ENCODE data around the gene SIPA1.

Gene SIPA1

DNA sequence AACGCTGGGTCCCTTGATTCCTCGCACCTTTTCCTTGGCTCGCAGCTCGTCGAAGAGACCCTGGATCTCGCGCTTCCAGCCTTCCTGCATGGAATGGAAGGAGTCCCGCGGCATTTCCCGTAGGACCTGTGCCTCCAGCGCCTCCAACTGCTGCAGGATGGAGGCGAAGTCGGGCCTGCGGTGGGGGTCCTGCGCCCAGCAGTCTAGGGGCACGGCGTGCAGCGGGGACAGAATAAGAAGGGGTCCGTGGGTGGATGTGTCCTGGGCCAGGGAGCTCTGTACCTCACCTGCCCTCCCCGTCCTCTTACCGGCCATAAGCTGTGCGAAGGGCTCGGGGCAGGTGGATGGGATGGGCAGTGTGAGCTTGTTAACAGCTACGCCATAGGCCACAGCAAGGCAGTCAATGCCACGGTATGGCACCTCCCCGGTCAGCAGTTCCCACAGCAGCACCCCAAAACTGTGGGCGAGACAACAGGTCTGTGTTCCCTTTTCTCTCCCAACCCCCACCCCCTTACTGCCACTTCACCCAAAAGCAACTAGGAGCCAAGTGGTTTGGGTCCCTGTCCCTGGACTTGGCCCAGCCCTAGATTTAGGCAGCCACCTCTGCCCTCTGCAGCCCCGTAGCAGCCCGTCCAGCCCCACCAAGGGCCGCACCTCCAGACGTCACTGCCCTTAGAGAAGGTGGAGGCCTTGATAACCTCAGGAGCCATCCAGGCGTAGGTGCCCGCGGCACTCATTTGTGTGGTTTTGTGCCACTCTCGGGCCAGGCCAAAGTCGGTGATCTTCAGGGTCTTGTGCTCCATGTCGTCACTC lies 30.1 kb upstream of the SIPA1 start:
- no peak for DNase-seq (ENCODE audit: low spot score)

DNA sequence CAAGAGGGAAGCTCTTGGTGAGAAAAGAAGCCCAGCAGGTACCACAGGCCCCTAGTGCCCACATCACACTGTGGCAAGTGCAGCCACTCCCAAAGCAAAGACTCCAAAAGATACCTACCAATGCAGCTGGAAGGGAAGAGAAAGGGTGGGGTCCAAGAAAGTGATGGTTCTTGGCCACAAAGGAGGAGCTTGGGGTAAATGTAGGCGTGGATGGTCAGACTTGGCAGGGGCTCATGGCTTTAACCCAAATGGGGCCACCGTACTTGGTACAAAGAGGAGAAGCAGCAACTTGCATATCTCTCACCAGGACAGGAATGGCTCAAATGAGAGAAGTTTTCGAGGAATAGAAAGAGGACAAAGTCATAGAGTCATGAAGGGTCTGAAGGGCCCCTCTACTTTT lies 28.7 kb upstream of the SIPA1 start:
- no peak for DNase-seq (ENCODE audit: low spot score)

DNA sequence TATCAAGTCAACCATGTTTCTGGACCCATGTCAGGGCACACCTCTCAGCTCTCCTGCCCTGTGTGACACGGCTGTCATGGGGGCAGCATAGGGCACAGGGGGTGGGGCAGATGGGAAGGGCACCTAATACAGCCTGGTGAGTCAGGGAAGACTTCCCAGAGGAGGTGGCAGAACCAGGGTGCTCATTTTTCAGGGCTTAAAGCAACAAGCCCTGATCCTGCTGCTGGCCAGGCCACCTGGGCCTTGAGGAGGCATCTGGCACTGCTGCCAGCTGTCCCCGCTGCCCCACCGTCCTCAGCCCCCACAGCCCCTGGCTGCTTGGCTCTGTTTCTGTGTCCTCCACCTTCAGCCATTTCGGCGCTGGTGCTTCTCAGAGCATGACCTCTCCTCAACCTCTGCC lies 28.2 kb upstream of the SIPA1 start:
- no peak for DNase-seq (ENCODE audit: low spot score)

- no peak for DNase-seq (ENCODE audit: low spot score)
These were observed 27.5 kb upstream of the SIPA1 start for GRCh38 chr11:65610404-65610803.

- no peak for DNase-seq (ENCODE audit: low spot score)
These were observed 26.7 kb upstream of the SIPA1 start for GRCh38 chr11:65611028-65611757.

- no peak for DNase-seq (ENCODE audit: low spot score)
These were observed 25.9 kb upstream of the SIPA1 start for GRCh38 chr11:65611758-65612603.

- DNase-seq (ENCODE audit: low spot score), result no peak
These were observed 25.2 kb upstream of the SIPA1 start for GRCh38 chr11:65612691-65613090.

DNA sequence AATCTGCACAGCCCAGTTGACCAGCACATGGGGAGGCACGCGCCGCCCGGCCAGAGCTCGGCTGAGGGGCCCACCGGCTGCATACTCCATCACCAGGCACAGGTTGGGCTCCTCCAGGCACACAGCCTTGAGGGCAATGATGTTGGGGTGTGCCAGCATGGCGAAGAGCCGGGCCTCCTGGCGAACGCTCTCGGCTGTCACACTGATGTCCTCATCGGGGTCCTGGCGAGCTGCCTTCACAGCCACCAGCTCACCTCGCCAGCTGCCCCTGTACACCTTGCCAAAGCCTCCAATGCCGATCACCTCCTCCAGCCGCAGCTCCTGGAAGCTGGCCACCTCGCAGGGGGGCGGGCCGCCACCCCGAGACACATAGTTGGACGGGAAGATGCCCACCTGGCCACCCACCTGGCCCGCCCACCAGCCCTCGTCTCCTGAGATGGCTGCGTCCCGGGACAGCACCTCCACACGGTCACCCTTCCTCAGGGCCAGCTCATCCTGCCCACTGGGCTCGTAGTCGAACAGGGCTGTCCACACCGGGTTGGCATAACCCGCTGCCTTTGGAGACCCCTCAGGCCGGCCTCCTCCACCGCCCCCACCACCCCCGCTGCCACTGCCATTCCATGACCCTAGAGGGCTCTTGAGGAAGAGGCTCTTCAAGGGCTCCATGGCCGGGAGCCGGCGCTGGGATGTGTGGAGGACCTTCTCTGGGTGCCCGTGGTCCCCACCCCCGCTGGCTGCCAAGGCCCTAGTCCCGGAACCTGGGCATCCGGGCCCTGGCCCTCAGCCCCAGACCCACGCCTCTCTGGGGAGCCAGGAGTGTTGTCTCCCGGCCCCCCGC lies 24.6 kb upstream of the SIPA1 start:
- DNase-seq (ENCODE audit: low spot score), result no peak

- DNase-seq (ENCODE audit: low spot score), result peak; percentile 99
These were observed 22.5 kb upstream of the SIPA1 start, which contains the start of gene PCNX3 for GRCh38 chr11:65615229-65615949. PCNX3 (plus strand) TSS chr11:65615776; CDS start chr11:65616312, 536 bp downstream.

DNA sequence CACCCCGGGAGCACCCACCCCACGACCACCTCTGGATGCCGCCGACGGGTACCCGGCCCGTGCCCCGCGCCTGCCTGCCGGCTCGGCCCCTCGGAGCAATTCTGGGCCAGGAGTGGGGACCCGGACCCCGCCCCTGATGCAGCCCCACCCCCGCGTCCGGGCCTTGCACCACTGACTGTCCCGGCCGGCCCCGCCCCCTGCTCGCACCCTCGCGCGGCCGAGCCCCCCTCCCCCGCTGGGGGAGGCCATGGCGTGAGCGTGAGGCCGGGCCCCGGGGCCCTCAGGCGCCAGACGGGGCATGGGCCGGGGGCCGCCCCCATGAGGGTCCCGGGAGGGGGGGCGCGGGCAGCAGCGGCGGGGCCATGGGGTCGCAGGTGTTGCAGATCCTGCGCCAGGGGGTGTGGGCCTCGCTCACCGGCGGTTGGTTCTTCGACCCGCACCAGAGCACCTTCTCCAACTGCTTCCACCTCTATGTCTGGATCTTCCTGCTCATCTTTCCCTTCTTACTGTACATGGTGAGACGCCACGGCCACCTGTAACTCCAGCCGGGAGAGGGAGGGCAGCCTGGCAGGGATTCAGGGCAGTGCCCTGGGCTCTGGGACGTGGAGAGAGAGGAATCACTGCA lies 21.8 kb upstream of the SIPA1 start:
- no peak for DNase-seq (ENCODE audit: low spot score)

DNA sequence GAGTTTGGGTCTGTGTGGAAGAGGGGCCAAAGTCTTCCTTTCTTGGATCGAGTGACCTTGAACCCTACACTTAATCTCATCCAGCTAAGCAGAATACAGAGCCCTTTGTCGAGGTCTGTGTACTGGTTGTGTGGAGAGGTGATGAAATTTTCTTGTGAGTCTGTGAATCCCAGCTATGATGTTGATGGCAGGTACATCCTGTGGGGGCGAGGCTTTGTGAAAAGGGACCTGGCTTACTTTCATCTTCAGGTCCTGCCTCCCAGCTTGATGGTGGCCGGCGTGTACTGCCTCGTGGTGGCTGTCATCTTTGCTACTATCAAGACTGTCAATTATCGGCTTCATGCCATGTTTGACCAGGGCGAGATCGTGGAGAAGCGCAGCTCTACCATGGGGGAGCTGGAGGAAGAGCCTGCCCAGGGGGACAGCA lies 21.3 kb upstream of the SIPA1 start:
- no peak for DNase-seq (ENCODE audit: low spot score)

- DNase-seq (ENCODE audit: low spot score), result no peak
These were observed 20.6 kb upstream of the SIPA1 start for GRCh38 chr11:65617136-65617850.

- no peak for DNase-seq (ENCODE audit: low spot score)
These were observed 19.7 kb upstream of the SIPA1 start for GRCh38 chr11:65617990-65618751.

- DNase-seq (ENCODE audit: low spot score), result no peak
These were observed 19.1 kb upstream of the SIPA1 start for GRCh38 chr11:65618763-65619162.

DNA sequence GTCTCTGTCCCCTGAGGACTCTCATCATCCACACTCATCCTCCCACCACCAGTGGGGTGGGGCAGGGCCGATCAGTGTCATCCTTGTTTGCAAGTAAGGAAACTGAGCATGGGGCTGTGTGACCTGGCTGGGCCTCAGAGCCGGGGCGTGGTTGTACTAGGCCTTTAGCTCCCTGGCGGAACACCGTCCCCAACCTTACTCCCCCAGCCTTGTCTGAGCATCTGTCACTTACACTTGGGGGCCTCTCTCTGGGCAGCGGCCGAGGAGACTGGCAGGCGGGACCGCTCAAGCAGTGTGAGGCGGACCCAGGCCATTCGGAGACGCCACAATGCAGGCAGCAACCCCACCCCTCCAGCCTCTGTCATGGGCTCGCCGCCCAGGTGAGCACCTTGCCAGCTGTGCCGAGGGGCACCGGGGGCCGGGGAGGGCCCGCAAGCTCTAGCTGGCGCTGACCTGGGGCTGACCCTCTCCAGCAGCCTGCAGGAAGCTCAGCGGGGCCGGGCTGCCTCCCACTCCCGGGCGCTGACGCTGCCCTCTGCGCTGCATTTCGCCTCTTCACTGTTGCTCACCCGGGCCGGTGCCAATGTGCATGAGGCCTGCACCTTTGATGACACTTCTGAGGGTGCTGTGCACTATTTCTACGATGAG lies 18.5 kb upstream of the SIPA1 start:
- DNase-seq (ENCODE audit: low spot score), result no peak

GRCh38 chr11:65620666-65621065 lies 17.2 kb upstream of the SIPA1 start:
- DNase-seq (ENCODE audit: low spot score), result no peak

- no peak for DNase-seq (ENCODE audit: low spot score)
These were observed 16.4 kb upstream of the SIPA1 start for GRCh38 chr11:65621460-65621859.

DNA sequence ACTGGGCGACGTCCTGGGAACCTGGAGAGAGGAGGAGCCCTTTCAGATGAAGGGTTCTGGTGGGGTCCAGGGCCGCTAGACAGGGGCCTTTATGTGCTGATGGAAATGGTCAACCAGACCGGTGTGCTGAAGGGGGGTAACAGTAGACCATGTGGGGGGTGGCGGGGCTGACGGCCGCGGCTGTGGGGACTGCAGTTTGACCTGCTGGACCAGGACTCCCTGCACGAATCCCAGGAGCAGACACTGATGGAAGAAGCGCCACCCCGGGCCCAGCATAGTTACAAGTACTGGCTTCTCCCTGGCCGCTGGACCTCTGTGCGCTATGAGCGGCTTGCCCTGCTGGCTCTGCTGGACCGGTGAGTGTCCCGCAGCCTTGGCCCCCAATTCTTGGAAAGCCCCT lies 15.9 kb upstream of the SIPA1 start:
- no peak for DNase-seq (ENCODE audit: low spot score)
